IPS DF 19.7 (cell line): ENCODE measurements around the gene CDC42BPG.

Experiments used
- DNase-seq: peaks from one replicate; pipeline ENCODE4 v3.0.0-alpha.2; 2013; ENCODE audit warnings: low read depth, low spot score

Gene CDC42BPG

DNA sequence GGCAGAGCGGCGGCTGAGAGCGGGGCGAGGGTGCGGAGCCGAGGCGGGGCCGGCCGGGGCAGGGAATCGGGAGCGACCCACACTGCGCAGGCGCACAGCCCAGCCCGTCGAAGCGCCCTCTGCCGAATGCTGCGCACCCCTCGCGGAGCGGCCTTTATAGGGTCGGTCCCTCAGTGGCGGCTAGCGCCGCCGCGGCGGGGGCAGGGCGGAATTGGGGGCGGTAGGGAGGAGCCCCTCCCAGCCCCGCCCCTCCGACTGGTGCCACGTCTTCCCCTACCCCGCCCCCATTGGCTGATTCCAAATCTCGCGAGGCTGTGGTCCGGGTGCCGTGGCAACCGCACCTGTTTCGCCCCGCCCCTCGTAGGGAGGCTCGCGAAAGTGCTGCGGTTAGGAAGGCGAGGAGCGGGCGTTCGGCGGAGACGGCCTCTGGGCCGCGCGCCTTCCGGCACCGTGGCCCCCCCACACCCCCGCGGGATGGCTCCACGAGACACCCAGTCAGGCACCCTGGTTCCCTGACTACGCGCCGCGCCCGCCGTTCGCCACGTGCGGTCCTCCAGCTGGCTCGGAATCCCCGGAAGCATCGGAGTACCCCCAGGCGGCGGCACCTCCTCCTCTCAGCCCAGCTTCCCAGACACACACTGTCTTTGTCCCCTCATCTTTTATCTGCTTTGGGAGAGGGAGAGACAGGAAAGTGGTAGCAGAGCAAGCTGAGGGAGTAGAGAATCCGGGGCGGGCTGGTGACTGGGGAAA, 34.2 kb upstream of the CDC42BPG start, which contains the start of gene EHD1:
Gene EHD1, minus strand, starts transcription at position 128 of the 750 bp plus-strand sequence. CDS start 157 bp downstream, outside the sequence.
- DNase-seq = peak; percentile 80

DNA sequence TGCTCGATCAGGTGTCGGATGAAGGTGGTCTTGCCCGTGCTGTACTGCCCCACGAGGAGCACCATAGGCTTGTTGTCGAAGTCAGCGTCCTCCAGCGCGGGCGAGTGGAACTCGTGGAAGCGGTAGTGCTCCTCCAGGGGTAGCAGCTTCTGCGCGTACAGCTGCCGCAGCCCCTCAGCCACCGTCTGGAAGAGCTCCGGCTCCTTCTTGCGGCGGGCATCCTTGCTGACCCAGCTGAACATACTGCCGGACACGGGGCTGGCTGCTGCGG, 33.7 kb upstream of the CDC42BPG start:
- DNase-seq = no peak

DNA sequence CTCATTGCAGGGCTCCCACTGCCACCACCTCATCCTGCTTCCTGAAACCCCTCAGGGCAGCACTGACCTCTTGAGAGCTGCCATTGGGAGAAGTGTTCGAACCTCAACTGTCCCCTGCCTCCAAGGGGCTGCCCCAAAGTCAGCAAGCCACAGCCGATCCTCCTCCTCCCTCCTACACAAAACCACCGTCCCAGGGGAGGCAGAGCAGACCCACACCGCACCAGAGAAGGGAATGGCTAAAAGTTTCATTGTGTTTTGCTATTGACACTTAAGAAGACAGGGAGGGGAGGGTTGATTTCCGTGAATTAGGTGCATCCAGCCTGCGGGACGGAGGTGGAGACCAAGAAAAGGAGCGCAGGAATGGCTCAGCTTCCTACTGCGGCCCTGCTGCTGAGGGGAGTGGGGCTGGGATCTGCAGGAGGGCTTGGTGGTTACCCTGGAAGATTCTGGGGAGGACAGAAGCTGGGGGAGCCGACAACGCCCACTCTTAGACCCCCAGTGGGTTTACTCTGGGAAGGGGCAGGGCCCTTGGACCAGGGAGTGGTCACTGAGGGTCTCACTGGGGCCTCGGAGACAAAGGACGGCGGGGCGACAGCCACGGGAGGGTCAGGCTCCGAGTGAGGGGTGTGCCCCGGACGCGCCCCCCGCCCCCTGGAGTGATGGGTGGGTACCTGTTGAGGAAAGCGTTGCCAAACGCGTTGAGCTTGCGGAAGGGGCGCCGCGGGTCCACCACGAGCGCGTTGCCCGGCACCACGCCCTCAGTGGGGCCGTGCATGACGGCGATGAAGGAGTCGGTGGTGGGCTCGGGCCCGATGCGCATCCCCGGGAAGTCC, 33.2 kb upstream of the CDC42BPG start:
- DNase-seq = no peak

DNA sequence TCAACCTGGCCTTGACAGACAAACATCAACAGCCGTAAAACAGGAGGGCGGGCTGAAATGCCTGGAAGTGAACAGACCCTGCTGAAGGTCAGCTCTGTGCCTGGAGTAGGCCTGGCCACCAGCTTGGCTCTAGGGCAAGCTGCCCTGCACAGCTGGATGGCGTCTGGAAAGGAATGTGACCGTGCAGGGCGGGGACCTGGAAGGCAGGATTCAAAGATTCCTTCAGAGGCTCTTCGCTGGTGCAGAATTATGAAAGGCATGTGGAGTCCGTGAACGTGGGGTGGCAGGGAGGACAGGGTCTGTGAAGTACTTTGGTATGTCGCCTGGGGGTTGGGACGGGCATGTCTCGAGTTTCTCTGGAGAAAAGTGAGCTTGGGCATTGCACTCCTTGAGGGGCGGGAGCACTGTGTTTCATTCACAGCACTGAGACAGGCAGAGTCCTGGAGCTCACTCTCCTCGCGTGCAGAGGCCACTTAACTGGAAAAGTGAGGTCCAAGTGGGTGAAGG, 32.4 kb upstream of the CDC42BPG start:
- DNase-seq = no peak

DNA sequence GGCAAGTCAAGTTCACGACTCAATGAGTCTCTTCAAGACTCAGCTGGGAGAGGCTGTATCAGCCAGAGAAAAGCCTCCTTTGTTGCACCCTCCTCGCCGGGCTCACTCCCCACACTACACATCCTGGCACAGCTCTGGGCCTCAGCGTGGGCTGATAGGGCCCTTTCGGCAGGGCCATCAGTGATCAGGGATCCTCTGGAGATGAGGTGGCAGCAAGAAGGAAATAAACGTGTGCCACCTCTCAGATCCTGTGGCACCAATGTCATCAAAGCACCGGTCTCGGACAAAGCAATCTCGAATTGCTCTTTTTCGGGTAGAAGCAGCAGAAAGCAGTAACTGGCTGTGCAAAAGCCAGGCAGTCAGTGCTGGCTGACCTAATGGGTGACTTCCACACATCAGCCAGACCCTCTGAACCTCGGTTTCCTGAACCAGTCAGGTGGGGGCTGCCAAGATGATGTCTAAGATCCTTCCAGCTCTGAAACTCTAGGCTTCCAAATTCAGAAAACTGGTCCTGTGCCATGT, 31.8 kb upstream of the CDC42BPG start:
- no peak for DNase-seq

DNA sequence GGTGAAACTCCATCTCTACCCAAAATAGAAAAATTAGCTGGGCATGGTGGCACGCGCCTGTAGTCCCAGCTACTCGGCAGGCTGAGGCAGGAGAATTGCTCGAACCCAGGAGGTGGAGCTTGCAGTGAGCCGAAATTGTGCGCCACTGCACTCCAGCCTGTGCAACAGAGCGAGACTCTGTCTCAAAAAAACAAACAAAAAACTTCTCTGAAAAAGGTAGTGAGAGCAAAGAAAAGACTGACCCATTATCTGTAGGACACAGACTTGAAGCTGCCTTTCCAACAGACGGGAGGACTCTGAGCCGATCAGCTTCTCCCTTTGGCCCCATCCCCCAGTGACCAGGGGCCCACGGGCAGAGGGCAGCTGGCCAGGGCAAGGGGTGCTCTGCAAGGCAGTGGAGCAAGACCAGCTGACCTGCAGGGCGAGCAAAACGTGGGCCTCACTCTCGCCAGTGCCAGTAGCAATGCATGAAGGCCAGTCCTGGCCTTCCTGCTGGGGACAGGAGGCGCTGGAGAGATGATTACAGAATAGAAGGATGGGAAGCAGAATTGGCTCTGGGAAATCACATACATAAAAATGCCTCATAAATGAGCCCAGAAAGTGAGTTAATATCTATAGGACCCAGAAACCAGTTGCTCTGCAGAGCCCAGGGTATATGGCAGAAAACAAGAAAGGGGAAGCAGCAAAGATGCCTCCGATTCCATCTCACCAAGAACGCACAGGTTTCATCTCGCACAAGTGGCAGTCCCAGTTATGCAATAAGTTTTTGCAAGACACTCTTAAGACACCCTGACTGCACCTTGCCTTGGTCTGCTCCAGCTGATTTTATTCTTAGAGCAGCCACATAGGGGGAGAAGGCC, 31.1 kb upstream of the CDC42BPG start:
- DNase-seq = no peak

DNA sequence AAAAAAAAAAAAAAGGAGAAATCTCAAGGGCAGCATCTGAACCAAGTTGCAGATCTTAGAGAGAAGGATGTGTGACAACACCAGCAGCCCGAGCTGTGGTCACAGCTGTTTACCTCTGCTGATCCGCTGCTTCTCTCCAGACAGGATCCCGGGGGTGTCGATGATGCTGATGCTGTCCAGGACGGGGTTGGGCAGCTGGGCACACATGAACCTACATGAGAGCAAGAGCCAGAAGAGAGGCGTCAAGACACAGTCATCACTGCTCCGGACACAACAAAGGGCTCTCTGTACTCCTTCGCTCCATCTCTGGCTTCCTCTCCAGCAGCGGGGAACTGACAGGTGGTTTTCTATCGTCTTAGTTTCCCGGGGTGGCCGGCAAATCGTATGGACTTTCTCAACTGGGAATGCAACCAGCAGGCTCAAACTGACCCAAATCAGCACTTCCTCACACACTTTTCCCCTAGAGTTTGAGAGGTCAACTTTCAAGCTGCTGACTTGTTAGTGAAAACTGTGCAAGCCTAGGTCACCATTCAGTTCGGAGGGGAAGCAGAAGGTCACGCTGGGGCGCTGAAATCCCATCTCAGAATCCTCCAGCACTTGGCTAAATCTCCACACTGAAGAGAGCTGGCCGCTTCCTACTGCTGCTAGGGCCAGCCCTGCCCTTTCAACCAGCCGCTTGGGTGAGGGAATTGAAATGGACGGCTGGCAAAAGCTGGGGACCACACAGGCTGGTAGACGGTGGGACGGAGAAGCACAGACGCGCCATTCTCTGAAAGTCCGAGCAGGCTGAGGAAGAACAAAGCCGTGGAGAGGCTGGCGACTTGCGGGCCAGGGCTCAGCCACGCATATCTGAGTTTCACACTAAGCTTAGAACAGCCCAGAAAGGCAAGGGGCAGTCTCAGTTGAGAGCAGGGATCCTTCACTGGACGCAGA, 30.1 kb upstream of the CDC42BPG start:
- DNase-seq = no peak

DNA sequence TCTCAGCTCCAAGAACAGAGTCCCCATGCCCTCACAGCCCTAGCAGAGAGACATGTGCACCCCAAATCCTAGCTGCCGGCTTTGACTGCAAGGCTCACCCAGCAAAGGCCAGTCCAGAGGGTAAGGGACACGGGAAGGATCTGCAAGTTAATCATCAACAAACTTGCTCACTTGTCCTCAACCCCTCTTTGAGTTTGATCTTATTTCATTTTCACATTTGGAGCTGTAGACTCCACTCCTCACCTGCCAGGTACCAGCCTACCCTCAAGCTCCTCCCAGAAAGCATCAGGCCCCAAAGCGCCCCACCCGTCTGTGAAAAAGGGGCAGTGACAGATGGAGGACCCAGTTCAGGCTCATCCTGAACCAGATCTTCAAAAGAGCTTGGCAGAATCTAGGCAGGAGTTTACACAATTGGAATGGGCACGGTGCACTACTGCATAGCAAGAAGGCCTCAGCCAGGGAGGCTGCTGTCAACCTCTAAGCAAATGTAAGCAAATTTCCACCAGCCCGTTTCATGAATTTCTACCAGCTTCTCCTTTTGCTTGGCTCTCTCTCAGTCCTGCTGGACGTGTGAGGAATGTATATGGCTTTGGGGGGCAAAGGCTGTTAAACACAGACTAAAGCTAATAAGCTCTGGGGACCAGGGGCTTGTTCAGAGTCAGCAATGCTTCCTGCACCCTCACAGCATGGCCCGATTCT, 28.5 kb upstream of the CDC42BPG start:
- no peak for DNase-seq

DNA sequence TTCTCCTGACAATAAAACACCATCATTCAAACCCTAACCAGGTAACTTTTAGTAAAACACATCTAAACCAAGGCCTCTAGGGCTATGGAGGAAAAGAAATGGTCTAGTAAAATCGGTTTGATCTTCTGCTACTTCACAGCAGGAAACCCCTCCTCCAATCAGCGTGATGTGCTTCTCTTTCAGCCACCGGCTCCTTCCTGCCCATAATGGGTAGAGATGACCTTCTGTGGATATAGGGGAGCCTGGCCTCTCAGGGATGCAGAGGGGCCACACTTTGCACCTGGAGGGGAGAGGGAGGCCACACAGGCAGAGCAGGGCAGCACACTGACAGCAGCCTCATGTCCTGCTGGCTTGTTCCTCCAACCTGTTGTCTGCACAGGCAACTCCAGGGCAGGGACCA, 27.0 kb upstream of the CDC42BPG start:
- no peak for DNase-seq

DNA sequence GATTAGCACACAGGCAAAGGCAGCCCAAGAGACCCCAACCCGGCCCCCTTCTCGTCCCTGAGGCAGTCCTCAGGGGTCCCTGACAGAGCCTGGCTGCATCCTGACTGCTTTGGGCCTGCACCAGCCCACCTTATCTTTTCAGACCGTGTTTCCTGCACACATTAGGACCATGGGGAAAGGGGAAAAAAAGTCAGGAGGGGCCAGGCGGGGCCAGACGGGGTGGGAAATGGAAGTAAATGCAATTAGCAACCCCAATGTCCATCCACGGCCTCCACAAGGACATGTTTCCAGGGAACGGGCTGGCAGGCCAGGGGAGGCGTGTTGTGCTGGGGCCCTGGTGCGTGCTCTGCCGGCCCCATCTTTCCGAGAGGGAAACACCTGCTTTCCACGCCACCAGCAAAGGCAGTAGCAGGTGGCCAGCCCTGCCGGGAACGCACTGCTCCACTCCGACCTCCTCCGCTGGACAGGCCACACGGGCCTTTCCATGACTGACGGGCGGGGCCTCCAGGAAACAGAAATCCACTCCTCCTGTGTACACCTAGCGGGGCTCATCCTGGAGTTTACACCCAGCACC, 26.5 kb upstream of the CDC42BPG start:
- DNase-seq = no peak

DNA sequence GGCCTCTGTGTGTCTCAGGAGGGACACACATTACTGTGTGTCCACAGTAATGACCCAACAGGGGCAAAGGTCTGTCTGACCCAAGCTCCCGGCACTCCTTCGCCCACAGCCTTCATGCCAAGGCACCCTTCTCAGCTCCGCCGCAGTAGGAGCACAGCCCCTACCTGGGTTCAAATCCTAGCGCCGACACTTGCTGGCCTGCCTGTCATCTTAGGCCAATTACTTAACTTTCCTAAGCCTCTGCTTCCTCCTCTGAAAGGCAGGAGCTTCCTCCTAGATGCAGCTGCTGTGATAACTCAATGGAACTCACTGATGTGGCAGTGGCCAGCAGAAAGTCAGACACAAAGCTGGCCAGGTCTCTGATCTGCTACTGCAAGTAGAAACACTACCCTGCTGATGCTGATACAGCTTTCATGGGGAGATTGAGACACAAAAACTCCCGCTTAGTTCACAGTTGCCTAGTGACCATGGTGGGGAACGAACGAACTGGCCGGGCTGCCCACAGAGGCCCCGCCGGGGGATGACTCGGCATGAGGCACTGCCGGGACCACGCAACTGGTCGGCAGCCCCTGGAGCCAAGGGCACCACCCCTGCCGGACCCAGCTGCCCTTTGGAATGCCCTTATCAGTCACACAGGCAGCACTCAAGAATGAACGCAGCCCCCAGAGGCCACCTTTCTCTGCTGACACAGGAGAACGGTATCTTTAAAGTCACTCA, 25.9 kb upstream of the CDC42BPG start:
- DNase-seq = no peak

DNA sequence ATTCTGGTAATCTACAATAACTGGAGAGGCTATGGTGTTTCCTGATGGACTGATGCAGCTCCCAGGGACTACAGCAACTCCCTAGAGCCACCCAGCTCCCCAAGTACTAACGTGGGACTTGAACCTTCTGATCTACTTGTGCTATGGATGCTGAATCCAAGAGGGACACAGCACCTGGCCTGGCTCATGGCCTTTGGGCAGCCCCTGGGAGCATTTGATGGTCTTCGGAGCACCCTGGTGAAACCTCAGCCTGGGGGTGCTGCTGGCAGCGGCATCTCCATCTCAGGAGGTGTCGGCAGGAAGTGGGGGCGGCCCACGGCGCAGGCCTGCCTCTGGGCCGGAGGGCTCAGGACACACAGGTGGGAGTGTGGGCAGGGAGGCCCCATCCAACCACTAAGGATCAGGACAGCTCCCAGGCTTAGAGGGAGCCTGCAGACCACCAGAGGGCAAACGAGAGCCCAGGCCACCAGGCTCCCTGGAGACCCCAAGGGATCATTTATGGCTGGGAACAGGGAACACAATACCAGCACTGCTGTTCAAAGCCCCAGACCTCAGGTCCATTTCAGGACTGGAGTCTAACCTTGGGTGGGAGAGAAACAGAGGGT, 25.2 kb upstream of the CDC42BPG start:
- DNase-seq = no peak

DNA sequence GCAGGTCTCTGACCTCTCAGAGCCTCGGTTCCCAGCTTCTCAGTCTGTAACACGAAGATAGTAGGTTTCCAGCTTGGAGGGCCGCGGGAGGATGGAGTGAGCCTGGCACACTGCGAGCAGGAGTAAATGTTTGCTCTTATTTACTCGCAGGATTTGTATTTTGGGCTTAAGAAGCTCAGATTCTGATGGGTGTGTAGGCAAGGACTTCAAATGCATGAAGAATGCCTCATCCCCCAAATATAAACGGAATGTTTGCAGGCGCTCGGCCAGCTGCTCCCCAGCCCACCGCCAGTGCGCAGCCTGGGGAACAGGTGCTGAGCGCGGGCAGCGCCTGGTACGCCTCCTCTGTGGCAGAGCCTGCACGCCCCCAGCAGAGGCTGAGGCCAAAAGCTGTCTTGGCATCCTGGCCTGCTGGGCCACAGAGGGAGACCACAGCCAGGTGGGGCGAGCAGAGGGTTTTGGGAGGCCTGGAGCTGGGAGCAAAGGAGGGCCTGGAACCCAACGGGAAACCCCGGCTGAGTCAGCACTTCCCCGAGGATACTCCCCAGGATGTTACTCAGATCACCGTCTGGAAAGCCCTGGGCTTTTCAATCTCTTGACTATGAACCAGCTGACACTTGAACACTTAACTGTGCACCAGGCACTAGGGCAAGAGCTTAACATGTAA, 24.6 kb upstream of the CDC42BPG start:
- no peak for DNase-seq

DNA sequence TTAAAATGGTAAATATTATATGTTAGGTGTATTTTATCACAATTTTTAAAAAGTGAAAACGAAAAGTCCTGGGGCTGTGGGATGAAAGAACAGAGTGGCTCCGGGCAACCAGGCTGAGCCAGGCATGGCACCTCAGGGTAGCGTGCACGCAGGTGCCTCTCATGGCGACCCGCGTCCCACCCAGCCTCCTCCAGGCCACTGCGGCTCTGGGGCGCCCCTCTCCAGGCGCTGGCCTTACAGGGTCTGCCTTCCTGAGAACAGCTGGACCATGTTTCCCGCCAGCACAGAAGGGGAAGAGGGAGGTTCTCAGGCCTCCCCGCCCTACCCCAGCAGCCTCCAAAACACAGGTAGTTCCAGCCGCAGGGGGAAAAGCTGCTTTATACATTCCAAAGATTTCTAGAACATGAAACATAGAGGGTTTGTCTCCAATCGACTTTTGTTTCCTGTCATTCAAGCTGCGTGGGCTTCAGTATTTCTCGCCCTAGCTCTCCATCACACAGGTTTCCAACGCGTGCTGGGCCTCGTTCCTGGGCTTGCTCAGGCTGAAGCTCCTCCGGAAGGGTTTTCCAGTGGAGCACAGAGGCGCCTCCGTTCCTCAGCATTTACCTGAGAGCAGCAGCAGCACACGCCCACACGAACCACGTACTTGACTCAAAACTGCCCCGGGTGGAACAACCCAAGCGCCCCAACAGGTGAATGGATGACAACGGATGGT, 23.5 kb upstream of the CDC42BPG start:
- DNase-seq = no peak

DNA sequence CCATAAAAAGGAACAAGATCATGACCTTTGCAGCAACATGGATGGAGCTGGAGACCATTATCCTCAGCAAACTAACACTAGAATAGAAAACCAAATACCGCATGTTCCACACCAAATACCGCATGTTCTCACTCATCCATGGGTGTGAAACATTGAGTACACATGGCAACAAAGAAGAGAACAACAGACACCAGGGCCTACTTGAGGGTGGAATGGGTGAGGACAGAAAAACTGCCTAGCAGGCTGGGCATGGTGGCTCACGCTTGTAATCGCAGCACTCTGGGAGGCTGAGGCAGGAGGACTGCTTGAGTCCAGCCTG, 21.7 kb upstream of the CDC42BPG start:
- no peak for DNase-seq

DNA sequence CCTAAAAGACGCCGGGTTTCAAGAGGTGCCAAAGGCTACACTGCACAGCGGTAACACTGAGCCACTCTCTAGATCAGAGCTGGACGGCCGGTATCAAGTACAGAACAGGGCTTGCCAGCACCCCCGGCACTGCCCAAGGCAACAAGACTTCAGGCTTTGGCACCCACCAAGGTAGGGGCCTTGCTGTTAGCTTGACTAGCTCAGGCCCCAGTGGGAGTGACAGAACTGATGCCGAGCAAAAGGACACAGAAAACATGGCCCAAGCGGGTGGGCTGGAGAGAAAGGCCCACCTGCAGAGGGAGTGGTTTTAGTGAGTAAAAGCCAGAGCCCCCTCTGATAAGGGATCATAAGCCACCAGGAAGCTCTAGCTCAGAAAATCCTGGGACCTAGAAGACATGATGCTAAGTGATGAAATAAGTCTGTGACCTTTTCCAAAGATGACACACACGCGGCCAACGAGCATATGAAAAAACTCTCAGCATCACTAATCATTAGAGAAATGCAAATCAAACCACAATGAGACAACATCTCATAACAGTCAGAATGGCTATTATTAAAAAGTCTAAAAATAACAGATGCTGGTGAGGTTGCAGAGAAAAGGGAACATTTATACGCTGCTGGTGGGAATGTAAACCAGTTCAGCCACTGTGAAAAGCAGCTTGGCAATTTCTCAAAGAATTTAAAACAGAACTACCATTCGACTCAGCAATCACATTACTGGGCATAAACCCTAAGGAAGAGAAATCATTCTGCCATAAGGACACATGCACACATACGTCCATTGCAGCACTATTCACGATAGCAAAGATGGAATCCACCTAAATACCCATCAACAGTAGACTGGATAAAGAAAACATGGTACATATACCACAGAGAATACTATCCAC, 21.1 kb upstream of the CDC42BPG start:
- DNase-seq = no peak
